ENCODE results near the gene SLCO3A1. TPM values are rescaled to one million over a fixed set of nuclear protein-coding genes. Genes with fewer than 3 reads are reported as not detected.

Gene SLCO3A1
- total RNA-seq, 2 experiments from 2014 or later, result 2.0 to 2.7 TPM

- Mint-ChIP-seq H3K4me1 (peaks cover 10% of the 10 kb centered on the region), H3K27me3 (no peaks in the 10 kb centered on the region), H3K27ac (no peak overlapping the region), H3K36me3 (peaks cover 16% of the 10 kb centered on the region), H3K9me3 (peaks cover 16% of the 10 kb centered on the region), H3K4me3 (no peak overlapping the region)
- no peak for DNase-seq
Measured at GRCh38 chr15:91904942-91905341, 51.4 kb downstream of the SLCO3A1 start.

GRCh38 chr15:91908391-91908790 is 54.9 kb downstream of the SLCO3A1 start:
- Mint-ChIP-seq H3K9me3 (peaks cover 1% of the 10 kb centered on the region), H3K27ac (peak overlapping the region; percentile 4), H3K4me1 (peaks cover 22% of the 10 kb centered on the region), H3K36me3 (peaks cover 2% of the 10 kb centered on the region), H3K27me3 (no peaks in the 10 kb centered on the region), H3K4me3 (no peak overlapping the region)
- no peak for DNase-seq

- peaks cover 2% of the 10 kb centered on the region for H3K36me3 Mint-ChIP-seq
- DNase-seq, result no peak
- H3K4me3 Mint-ChIP-seq, result no peak overlapping the region
- H3K27me3 Mint-ChIP-seq, result no peaks in the 10 kb centered on the region
- H3K9me3 Mint-ChIP-seq, result no peaks in the 10 kb centered on the region
- H3K4me1 Mint-ChIP-seq, result peaks cover 22% of the 10 kb centered on the region
- H3K27ac Mint-ChIP-seq, result no peak overlapping the region
Measured at GRCh38 chr15:91909111-91909510, 55.6 kb downstream of the SLCO3A1 start.

- no peak overlapping the region for H3K27ac Mint-ChIP-seq
- peaks cover 2% of the 10 kb centered on the region for H3K36me3 Mint-ChIP-seq
- no peaks in the 10 kb centered on the region for H3K9me3 Mint-ChIP-seq
- H3K27me3 Mint-ChIP-seq, result no peaks in the 10 kb centered on the region
- peaks cover 22% of the 10 kb centered on the region for H3K4me1 Mint-ChIP-seq
- H3K4me3 Mint-ChIP-seq, result no peak overlapping the region
- DNase-seq, result no peak
Measured at GRCh38 chr15:91909574-91909973, 56.1 kb downstream of the SLCO3A1 start.

GRCh38 chr15:91911844-91912243 is 58.3 kb downstream of the SLCO3A1 start:
- peaks cover 22% of the 10 kb centered on the region for H3K4me1 Mint-ChIP-seq

GRCh38 chr15:91912336-91912735 is 58.8 kb downstream of the SLCO3A1 start:
- H3K36me3 Mint-ChIP-seq, result peaks cover 2% of the 10 kb centered on the region
- H3K9me3 Mint-ChIP-seq, result no peaks in the 10 kb centered on the region
- no peak for DNase-seq
- no peak overlapping the region for H3K4me3 Mint-ChIP-seq
- H3K27me3 Mint-ChIP-seq, result no peaks in the 10 kb centered on the region
- H3K4me1 Mint-ChIP-seq, result peaks cover 22% of the 10 kb centered on the region
- H3K27ac Mint-ChIP-seq, result no peak overlapping the region

More at GRCh38 chr15:91911844-91912243, 58.3 kb downstream of the SLCO3A1 start:
- no peak for DNase-seq
- no peak overlapping the region for H3K4me3 Mint-ChIP-seq
- no peak overlapping the region for H3K27ac Mint-ChIP-seq
- no peaks in the 10 kb centered on the region for H3K9me3 Mint-ChIP-seq
- H3K36me3 Mint-ChIP-seq, result peaks cover 2% of the 10 kb centered on the region
- no peaks in the 10 kb centered on the region for H3K27me3 Mint-ChIP-seq

- Mint-ChIP-seq H3K27me3 (no peaks in the 10 kb centered on the region), H3K36me3 (peaks cover 2% of the 10 kb centered on the region), H3K9me3 (no peaks in the 10 kb centered on the region), H3K4me3 (no peak overlapping the region), H3K27ac (no peak overlapping the region), H3K4me1 (peaks cover 13% of the 10 kb centered on the region)
- DNase-seq, result no peak
Measured at GRCh38 chr15:91913560-91913959, 60.1 kb downstream of the SLCO3A1 start.

- Mint-ChIP-seq H3K9me3 (no peaks in the 10 kb centered on the region), H3K27ac (no peak overlapping the region), H3K4me1 (peaks cover 13% of the 10 kb centered on the region), H3K27me3 (no peaks in the 10 kb centered on the region), H3K4me3 (no peak overlapping the region), H3K36me3 (no peaks in the 10 kb centered on the region)
- no peak for DNase-seq
Measured at GRCh38 chr15:91915576-91915975, 62.1 kb downstream of the SLCO3A1 start.

- no peaks in the 10 kb centered on the region for H3K36me3 Mint-ChIP-seq
- no peaks in the 10 kb centered on the region for H3K9me3 Mint-ChIP-seq
- H3K27ac Mint-ChIP-seq, result no peak overlapping the region
- no peak for DNase-seq
- H3K27me3 Mint-ChIP-seq, result no peaks in the 10 kb centered on the region
- H3K4me1 Mint-ChIP-seq, result peaks cover 12% of the 10 kb centered on the region
- H3K4me3 Mint-ChIP-seq, result no peak overlapping the region
Measured at GRCh38 chr15:91916051-91916450, 62.5 kb downstream of the SLCO3A1 start.

- Mint-ChIP-seq H3K36me3 (no peaks in the 10 kb centered on the region), H3K27me3 (no peaks in the 10 kb centered on the region), H3K4me1 (peaks cover 10% of the 10 kb centered on the region), H3K9me3 (no peaks in the 10 kb centered on the region), H3K4me3 (no peak overlapping the region), H3K27ac (no peak overlapping the region)
- DNase-seq, result no peak
Measured at GRCh38 chr15:91917686-91918360, 64.3 kb downstream of the SLCO3A1 start.

- Mint-ChIP-seq H3K4me3 (no peak overlapping the region), H3K9me3 (no peaks in the 10 kb centered on the region), H3K27ac (no peak overlapping the region), H3K4me1 (peaks cover 12% of the 10 kb centered on the region), H3K27me3 (no peaks in the 10 kb centered on the region), H3K36me3 (no peaks in the 10 kb centered on the region)
- DNase-seq, result no peak
Measured at GRCh38 chr15:91919014-91919534, 65.6 kb downstream of the SLCO3A1 start.

- DNase-seq, result no peak
- Mint-ChIP-seq H3K4me1 (peaks cover 19% of the 10 kb centered on the region), H3K36me3 (no peaks in the 10 kb centered on the region), H3K27ac (peak overlapping the region; percentile 72), H3K4me3 (no peak overlapping the region), H3K27me3 (no peaks in the 10 kb centered on the region), H3K9me3 (no peaks in the 10 kb centered on the region)
Measured at GRCh38 chr15:91921188-91921842, 67.8 kb downstream of the SLCO3A1 start.

GRCh38 chr15:91921843-91922198 is 68.3 kb downstream of the SLCO3A1 start:
- H3K4me3 Mint-ChIP-seq, result no peak overlapping the region
- H3K9me3 Mint-ChIP-seq, result no peaks in the 10 kb centered on the region
- peaks cover 22% of the 10 kb centered on the region for H3K4me1 Mint-ChIP-seq
- no peak for DNase-seq
- H3K27ac Mint-ChIP-seq, result peak overlapping the region; percentile 15
- H3K36me3 Mint-ChIP-seq, result no peaks in the 10 kb centered on the region
- H3K27me3 Mint-ChIP-seq, result no peaks in the 10 kb centered on the region

- Mint-ChIP-seq H3K9me3 (no peaks in the 10 kb centered on the region), H3K27ac (no peak overlapping the region), H3K4me3 (no peak overlapping the region), H3K4me1 (peaks cover 27% of the 10 kb centered on the region), H3K27me3 (no peaks in the 10 kb centered on the region), H3K36me3 (no peaks in the 10 kb centered on the region)
- DNase-seq, result no peak
Measured at GRCh38 chr15:91922646-91923547, 69.4 kb downstream of the SLCO3A1 start.

- no peak for DNase-seq
- Mint-ChIP-seq H3K4me1 (peaks cover 27% of the 10 kb centered on the region), H3K27ac (no peak overlapping the region), H3K36me3 (no peaks in the 10 kb centered on the region), H3K4me3 (no peak overlapping the region), H3K9me3 (no peaks in the 10 kb centered on the region), H3K27me3 (no peaks in the 10 kb centered on the region)
Measured at GRCh38 chr15:91924183-91924582, 70.7 kb downstream of the SLCO3A1 start.
